Epithelial cell of proximal tubule (primary cell): Measurements from ENCODE around the gene LRP1. TPM values are rescaled to one million over a fixed set of nuclear protein-coding genes. Genes with fewer than 3 reads are reported as not detected.

ENCODE experiments used
- DNase-seq: peaks from one replicate; pipeline ENCODE4 v3.0.0-alpha.2; 2011; ENCODE audit warnings: low read depth
- H3K4me3 ChIP-seq: 2 replicates; pipeline ENCODE4 v1.5.1; 2011; ENCODE audit warnings: low read depth, mild to moderate bottlenecking, low read length
- total RNA-seq: library from RNA; depleted of rRNA; stranded (reverse); fragments of >200 nt; gene quantifications from 2 replicates; pipeline ENCODE4 v1.2.3, GENCODE V29; 2015
- TF ChIP-seq, protein P1 (sequence below): conservative IDR thresholded peaks from 2 replicates; pipeline ENCODE4 v1.5.1; 2012; ENCODE audit warnings: low read depth, mild to moderate bottlenecking, low read length

LRP1 gene
- total RNA-seq, 1 donor from 2014 or later, result 8.9 TPM

DNA sequence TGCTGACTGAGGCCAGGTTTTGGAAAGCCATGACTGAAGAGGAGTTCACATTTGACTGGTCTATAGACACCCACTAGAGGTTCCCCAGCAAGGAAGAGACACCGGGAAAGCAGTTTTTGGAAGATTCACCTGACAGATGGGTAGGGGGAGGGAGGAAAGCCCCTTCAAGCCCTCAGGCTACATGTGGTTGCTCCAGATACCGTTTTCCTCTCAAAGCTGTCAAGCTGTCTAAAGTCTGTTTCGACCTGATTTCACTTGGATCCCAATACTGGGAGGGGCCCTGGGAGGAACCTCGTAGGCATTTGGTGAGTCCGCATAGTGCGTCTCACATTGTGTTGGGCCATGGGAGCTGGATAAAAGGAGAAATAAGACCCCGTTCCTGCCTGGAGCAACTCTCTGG is 1.7 kb upstream of the LRP1 start:
- TF ChIP-seq, protein P1, sequence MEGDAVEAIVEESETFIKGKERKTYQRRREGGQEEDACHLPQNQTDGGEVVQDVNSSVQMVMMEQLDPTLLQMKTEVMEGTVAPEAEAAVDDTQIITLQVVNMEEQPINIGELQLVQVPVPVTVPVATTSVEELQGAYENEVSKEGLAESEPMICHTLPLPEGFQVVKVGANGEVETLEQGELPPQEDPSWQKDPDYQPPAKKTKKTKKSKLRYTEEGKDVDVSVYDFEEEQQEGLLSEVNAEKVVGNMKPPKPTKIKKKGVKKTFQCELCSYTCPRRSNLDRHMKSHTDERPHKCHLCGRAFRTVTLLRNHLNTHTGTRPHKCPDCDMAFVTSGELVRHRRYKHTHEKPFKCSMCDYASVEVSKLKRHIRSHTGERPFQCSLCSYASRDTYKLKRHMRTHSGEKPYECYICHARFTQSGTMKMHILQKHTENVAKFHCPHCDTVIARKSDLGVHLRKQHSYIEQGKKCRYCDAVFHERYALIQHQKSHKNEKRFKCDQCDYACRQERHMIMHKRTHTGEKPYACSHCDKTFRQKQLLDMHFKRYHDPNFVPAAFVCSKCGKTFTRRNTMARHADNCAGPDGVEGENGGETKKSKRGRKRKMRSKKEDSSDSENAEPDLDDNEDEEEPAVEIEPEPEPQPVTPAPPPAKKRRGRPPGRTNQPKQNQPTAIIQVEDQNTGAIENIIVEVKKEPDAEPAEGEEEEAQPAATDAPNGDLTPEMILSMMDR, result no peak
- H3K4me3 ChIP-seq, result no peak overlapping the region

DNA sequence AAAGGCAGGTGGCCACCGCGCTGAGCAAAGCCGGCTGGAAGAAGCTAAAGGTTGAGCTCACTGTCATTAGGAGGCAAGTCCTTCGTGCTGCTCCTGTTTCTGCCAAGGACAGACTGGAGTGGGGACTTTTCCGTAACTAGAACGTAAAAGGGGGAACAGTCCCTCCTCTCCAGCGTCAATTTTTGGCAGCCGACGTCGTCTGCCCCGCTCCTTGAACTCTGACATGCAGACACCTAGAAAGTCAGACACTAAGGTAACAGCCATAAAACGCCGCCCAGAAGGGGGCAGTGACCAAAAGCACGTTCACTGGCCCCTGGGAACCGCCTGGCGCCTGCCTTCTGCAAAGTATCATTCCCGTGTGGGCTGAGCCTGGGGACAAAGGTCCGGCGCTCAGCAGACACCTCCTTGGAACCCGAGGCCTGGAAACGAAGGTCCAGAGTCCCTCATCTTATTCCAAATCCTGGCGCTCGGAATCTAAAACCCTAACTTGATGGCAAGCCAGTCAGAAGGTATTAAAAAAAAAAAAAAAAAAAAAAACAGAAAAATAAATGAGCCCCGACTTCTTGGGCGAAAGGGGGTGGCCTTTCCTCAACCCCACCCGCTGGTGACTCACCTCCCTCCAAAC is 1.1 kb upstream of the LRP1 start:
- H3K4me3 ChIP-seq, result peak overlapping the region; percentile 87
- TF ChIP-seq, protein P1, result peak; percentile 37
- DNase-seq, result no peak

More for the DNA sequence above, 1.7 kb upstream of the LRP1 start:
- DNase-seq, result no peak

DNA sequence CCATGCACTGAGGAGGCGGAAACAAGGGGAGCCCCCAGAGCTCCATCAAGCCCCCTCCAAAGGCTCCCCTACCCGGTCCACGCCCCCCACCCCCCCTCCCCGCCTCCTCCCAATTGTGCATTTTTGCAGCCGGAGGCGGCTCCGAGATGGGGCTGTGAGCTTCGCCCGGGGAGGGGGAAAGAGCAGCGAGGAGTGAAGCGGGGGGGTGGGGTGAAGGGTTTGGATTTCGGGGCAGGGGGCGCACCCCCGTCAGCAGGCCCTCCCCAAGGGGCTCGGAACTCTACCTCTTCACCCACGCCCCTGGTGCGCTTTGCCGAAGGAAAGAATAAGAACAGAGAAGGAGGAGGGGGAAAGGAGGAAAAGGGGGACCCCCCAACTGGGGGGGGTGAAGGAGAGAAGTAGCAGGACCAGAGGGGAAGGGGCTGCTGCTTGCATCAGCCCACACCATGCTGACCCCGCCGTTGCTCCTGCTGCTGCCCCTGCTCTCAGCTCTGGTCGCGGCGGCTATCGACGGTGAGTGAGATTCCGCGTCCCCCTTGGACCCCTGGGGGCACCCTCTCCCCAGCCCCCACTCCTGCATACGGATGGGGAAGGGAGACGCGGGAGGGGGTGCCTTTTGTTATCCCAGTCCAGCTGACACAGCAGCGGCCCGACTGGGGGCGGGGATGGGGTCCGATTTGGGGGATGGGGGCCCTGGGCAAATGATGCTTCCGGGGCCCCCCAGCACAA is 400 bp downstream of the LRP1 start:
- no peak for DNase-seq
- peak overlapping the region; percentile 87 for H3K4me3 ChIP-seq
- TF ChIP-seq, protein P1, result no peak

DNA sequence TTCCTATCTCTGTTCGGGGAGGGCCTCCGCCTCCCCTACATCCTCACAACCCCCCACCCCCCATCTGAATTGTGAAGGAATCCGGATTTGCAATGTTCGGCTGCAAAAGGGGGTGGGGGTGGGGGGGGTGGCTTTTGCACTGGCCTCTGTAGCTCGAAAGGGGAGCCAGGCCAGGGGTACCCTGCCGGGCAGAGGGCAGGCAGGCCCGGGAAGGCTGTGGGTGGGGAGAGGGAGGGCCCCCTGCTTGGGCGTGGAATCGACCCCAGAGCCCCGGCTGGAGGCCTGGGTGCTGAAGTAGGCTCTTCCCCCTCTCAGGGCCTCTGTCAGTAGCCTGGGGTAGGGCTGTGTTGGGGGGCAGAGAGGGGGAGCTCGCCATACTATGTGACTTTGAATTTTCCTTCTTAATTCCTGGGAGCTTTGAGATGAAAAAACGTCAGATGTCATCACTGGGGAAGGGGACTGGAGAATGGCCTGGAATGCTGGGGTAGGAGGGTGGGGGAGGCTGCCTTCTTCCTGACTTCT is 1.1 kb downstream of the LRP1 start:
- DNase-seq, result no peak
- H3K4me3 ChIP-seq, result peak overlapping the region; percentile 87
- TF ChIP-seq, protein P1, result no peak

DNA sequence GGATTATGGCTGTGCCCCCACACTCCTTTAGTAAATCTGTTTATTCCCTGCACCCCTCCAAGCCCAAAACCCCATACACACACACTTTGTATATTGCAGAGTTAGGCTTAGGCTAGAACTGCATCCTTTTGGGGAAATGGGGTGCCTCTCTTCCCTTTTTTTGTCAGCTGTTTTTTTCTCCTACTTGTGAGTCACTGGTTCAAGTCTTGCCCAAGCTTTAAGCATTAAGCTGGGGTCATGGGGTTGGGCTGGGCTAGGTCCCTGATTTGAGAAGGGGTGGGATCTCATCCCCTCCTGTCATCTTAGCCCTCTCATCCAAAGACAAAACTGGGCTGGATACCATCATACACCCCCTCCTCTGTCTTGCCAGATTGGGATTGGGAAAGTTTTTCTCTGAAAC is 1.6 kb downstream of the LRP1 start:
- TF ChIP-seq, protein P1, result no peak
- peak overlapping the region; percentile 87 for H3K4me3 ChIP-seq
- DNase-seq, result no peak

DNA sequence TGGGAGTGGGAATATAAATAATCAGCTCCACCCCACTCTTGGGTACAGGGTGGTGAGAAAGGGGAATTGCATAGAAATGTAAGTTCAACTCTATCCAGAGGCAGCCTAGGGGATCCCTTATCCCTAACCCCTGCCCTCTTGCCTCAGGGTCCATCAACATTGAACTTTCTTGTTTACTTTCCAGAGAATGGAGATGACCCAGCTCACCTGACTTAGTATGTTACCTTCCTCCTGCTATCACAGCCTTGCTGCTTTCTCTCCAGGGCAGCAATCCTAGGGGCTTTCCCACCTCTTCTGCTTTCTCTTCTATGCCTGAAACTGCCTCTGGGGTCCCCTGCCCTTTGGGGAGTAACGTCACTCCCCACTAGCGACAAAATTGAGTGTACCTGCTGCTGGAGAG is 2.7 kb downstream of the LRP1 start:
- TF ChIP-seq, protein P1, result no peak
- DNase-seq, result no peak
- no peak overlapping the region for H3K4me3 ChIP-seq
